GM08714 (cell line): ENCODE measurements around the gene NIT2.

Experiments used
- H3K4me3 ChIP-seq: fragments of 200-500 bp; sonication (Bioruptor generic); 2 replicates; pipeline ENCODE4 v1.5.1; 2014; ENCODE audit warnings: mild to moderate bottlenecking, low read length, inconsistent platforms
- ZNF274 ChIP-seq: IDR thresholded peaks from 2 replicates; pipeline ENCODE4 v1.6.1; 2012; ENCODE audit warnings: mild to moderate bottlenecking, low read depth, low read length

Gene NIT2

GRCh38 chr3:100399341-100400071 lies 64.9 kb downstream of the NIT2 start:
- no peak for TF ChIP-seq ZNF274
- H3K4me3 ChIP-seq, result peak overlapping the region; percentile 88

- H3K4me3 ChIP-seq, result peak overlapping the region; percentile 88
- no peak for TF ChIP-seq ZNF274
Measured at GRCh38 chr3:100400419-100400779, 65.8 kb downstream of the NIT2 start.

DNA sequence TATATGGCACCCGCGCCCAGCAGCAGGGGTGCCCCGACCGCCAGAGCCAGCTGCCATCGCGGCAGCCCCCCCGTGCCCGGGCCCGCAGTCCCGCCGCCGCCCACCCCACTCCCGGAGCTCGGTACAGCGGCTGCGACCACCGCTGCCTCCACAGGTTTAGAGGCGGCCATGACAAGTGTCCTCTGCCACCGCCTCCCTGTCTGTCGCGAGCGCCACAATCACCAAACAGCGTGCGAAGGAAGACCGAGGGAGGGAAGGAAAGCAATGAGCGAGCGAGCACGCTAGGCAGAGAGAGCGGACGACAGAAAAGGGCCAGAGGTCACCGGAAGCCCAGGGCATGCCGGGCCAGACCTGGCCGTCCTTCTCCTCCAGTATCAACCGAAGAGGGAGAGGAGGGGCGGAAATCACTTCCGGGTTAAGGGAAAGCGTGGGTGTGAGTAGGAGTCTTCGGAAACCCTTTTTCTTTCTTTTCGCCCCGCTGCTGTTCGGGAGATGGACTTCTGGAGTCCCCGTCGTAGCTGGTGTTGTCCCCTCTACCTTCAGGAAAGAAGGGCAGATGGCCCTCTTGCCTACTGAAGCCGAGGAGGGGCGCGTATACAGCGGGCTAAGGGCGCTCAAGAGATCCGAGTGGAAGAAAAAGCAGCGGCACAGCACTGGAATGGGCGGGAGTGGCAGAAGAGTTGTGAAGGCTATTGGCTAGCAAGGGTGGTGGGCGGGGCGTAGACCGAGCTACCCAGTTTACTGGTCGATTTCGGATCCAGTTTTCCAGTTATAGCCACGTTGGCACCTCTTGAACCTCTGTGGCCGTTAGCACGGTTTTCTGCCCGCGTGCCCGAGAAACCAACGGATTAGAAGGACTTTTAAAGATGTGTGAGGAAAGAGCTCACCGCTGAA lies 66.5 kb downstream of the NIT2 start, which contains the start of the genes LNP1 and TOMM70:
TSS of gene LNP1 (plus strand) at position 760 of the 894 bp plus-strand sequence. CDS start 28,191 bp downstream, outside the sequence.
TSS of gene TOMM70 (minus strand) at position 310 of the 894 bp plus-strand sequence. CDS start at position 170, 140 bp downstream.
- TF ChIP-seq ZNF274, result no peak
- peak within 1 kb of the TSS; percentile 88 for H3K4me3 ChIP-seq

DNA sequence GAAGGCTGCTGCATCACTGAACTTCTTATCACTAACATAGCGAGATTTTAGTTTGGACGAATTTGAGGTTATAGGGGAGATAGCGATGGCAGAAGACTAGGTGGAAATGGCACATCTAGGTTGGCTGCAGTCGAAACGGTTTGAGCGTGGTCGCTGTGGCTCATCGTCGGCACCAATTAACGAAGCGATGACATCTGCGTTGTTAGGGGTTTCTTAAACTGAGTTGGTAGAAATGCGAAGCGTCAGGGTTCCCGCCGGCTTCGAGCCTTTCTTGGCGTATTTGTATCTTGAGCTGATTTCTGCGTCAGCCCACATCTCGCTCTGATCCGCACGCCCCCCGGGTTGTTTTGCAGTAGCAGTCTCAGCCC lies 67.1 kb downstream of the NIT2 start:
- TF ChIP-seq ZNF274, result no peak
- peak overlapping the region; percentile 88 for H3K4me3 ChIP-seq

DNA sequence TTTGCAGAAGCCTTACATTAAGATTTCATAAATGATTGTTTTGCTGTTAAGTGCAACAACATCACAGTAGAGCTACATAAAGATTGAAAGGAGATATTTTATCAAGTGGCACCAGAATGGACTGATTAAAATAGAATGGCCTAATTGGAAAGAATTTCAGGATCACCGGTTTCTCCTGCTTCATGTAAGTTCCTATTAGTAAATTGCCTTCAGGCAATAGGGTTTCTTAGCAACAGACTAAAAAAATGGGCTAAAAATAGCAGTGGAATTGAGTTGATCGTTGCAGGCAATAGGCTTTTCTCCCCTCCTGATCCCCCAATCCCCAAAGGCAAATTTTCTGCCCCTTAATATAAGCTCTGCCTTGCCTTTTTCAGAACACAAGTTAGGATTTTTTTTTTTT lies 67.7 kb downstream of the NIT2 start:
- TF ChIP-seq ZNF274, result no peak
- H3K4me3 ChIP-seq, result peak overlapping the region; percentile 88

DNA sequence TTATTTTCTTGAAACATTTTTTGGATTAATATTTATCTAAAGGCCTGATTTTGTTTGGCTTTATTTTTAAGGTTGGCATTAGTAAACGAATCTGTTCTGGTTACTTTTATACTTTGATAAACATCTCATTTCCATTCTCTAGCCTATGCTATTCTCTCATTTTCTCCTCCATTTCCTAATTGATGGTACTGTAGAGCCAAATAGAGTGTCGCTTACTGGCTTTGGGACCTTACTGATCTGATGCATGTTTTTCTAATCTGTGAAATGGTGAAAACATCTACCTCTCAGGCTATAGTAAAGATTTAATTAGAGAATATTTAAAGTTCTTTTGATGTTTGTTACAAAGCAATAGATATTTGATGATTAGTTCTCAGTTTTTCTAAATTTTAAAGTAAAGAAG lies 68.3 kb downstream of the NIT2 start:
- peak overlapping the region; percentile 88; the same call in 1 of the 2 replicates for H3K4me3 ChIP-seq
- no peak for TF ChIP-seq ZNF274

DNA sequence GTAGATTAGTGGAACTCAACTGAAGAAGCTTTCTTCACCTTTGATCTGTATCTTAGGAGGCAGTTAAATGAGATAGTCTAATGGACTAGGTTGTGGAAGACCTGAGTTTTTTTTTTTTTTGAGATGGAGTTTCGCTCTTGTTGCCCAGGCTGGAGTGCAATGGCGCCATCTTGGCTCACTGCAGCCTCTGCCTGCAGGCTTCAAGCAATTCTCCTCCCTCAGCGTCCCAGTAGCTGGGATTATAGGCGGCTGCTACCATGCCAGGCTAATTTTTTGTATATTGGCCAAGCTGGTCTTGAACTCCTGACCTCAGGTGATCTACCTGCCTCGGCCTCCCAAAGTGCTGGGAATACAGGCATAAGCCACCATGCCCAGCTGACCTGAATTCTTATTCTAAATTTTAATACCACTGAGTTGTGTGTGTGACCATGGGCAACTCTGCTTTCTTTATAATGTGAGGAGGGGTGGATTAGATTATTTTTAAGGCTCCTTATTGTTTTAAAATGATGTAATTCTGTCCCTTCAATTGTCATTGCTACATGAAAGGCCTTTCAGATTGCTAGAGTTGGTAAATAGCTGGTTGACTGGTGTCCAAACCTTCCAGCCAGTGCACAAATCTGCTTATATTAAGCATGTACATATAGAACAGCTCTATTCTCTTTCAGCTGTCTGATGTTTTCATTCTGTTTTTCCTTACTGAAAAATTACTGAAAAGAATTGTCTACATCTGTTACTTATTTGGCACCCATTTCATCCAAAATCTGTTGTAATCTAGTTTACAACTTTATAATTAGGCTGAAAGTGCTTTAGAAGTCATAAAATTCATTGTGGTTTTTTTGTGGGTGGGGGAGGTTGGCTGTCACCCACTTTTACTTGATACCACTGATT lies 69.0 kb downstream of the NIT2 start:
- TF ChIP-seq ZNF274, result no peak
- H3K4me3 ChIP-seq, result peak overlapping the region; percentile 45

DNA sequence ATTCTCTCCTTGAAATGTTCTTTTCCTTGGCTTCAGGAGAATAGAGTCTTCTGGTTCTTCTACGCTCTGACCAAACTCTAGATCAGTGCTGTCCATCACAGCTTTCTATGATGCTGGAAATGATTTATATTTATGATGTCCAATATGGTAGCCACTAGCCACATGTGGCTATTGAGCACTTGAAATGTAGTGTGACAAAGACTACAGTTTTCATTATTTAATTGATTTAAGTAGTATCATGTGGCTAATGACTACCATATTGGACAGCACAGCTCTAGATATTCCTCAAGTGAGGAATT lies 69.6 kb downstream of the NIT2 start:
- no peak overlapping the region for H3K4me3 ChIP-seq
- no peak for TF ChIP-seq ZNF274

- no peak overlapping the region for H3K4me3 ChIP-seq
- TF ChIP-seq ZNF274, result no peak
Measured at GRCh38 chr3:100407164-100407563, 72.6 kb downstream of the NIT2 start.

DNA sequence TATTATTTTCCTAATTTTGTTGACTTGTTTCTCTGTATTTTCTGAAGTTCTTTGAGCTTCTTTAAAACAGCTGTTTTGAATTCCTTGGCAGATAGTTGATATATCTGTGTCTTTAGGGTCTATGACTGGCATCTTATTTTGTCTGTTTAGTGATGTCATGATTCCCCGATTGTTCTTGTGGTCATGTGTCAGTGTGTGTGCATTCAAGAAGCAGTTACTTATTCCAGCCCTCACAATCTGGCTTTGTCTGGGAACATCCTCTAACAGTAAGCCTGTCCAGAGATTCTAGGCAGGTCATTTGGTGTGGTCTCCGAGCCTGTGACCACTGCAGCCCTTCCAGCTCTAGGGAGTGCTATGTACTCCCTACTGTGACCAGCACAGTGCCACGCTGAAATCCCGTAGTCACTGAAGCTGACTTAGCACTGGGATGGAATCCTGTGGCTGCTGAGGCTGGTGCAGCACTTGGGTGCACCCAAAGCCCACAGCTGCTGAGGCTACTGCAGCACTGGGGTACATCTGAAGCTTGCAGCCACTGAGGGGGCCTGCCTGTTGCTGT lies 73.5 kb downstream of the NIT2 start:
- no peak overlapping the region for H3K4me3 ChIP-seq
- TF ChIP-seq ZNF274, result no peak
